PC-9 (cell line): ENCODE results near the gene PSMB7. TPM values are rescaled to one million over a fixed set of nuclear protein-coding genes. Genes with fewer than 3 reads are reported as not detected.

Experiments used
- BruUV-seq: library from RNA; stranded (reverse); fragments of 400-500 nt; replicated peaks from 2 replicates; lab custom pipeline; 2021; lab: Mats Ljungman, UMichigan
- CTCF ChIA-PET: fragments of 300-600 bp; sonication (Branson Sonifier 250); formaldehyde crosslinking; loops from one replicate; lab custom pipeline; 2022; ENCODE audit warnings: antibody characterized with exemption; lab: Charles Lee
- POLR2A ChIA-PET: fragments of 300-600 bp; sonication (Branson Sonifier 250); formaldehyde crosslinking; loops from one replicate; lab custom pipeline; 2022; ENCODE audit warnings: antibody characterized with exemption; ENCODE audit not compliant: unreplicated experiment; lab: Charles Lee
- DNase-seq, 2 experiments: peaks; one replicate each; pipeline versions ENCODE4 v3.0.0 to v3.0.0-alpha.2; 2015 to 2022; ENCODE audit warnings: mixed read lengths in 1 of 2
- H2AFZ ChIP-seq: fragments of 200-600 bp; sonication (generic); 2 replicates; pipeline ENCODE4 v1.8.1; 2017; ENCODE audit warnings: antibody characterized with exemption
- H3F3A ChIP-seq: fragments of 200-600 bp; sonication (generic); 2 replicates; pipeline ENCODE4 v1.8.1; 2017; ENCODE audit warnings: antibody characterized with exemption, mild to moderate bottlenecking, low read depth; ENCODE audit not compliant: insufficient read depth
- H3K27ac ChIP-seq: fragments of 200-600 bp; sonication (generic); 2 replicates; pipeline ENCODE4 v1.6.1; 2016; ENCODE audit warnings: mixed run types
- H3K27me3 ChIP-seq: fragments of 200-600 bp; sonication (generic); 2 replicates; pipeline ENCODE4 v1.6.1; 2016; ENCODE audit warnings: low read depth, mixed run types; ENCODE audit not compliant: insufficient read depth
- H3K36me3 ChIP-seq: fragments of 200-600 bp; sonication (generic); 2 replicates; pipeline ENCODE4 v1.6.1; 2016; ENCODE audit warnings: low read depth, mixed run types
- H3K4me1 ChIP-seq: fragments of 200-600 bp; sonication (generic); replicated peaks from 2 replicates; pipeline ENCODE4 v1.6.1; 2016; ENCODE audit warnings: mixed run types; ENCODE audit not compliant: insufficient read depth
- H3K4me2 ChIP-seq: fragments of 200-600 bp; sonication (generic); 2 replicates; pipeline ENCODE4 v1.6.1; 2017; ENCODE audit warnings: mixed run types
- H3K4me3 ChIP-seq: fragments of 200-600 bp; sonication (generic); 2 replicates; pipeline ENCODE4 v1.6.1; 2016; ENCODE audit warnings: mixed run types
- H3K79me2 ChIP-seq: fragments of 200-600 bp; sonication (generic); 2 replicates; pipeline ENCODE4 v1.6.1; 2017; ENCODE audit warnings: low read depth, mixed run types
- H3K9me2 ChIP-seq: fragments of 200-600 bp; sonication (generic); 2 replicates; pipeline ENCODE4 v1.8.1; 2017; ENCODE audit warnings: mild to moderate bottlenecking; ENCODE audit not compliant: insufficient read depth
- H3K9me3 ChIP-seq: fragments of 200-600 bp; sonication (generic); 2 replicates; pipeline ENCODE4 v1.8.1; 2016; ENCODE audit warnings: low read depth; ENCODE audit not compliant: insufficient read depth
- H4K20me1 ChIP-seq: fragments of 200-600 bp; sonication (generic); 2 replicates; pipeline ENCODE4 v1.8.1; 2017; ENCODE audit not compliant: insufficient read depth
- EZH2 ChIP-seq: fragments of 200-600 bp; sonication (generic); IDR thresholded peaks from 2 replicates; pipeline ENCODE4 v1.8.0; 2017; ENCODE audit warnings: antibody characterized with exemption, low read depth
- intact Hi-C: fragments of 100-400 bp; cut with micrococcal nuclease; formaldehyde crosslinking; loops from one replicate; pipeline ENCODE4 v1.10.0; 2022; ENCODE audit not compliant: unreplicated experiment
- total RNA-seq: library from RNA; stranded (reverse); gene quantifications from 2 replicates; pipeline ENCODE4 v1.2.3, GENCODE V29; 2021
- TF ChIP-seq, protein P1 (sequence below): fragments of 200-600 bp; sonication (generic); conservative IDR thresholded peaks from 2 replicates; pipeline ENCODE4 v1.6.1; 2017; ENCODE audit warnings: mixed run types, antibody characterized with exemption, mild to moderate bottlenecking, moderate library complexity

The PSMB7 gene
- total RNA-seq, 1 experiment from 2014 or later = 359 TPM

DNA sequence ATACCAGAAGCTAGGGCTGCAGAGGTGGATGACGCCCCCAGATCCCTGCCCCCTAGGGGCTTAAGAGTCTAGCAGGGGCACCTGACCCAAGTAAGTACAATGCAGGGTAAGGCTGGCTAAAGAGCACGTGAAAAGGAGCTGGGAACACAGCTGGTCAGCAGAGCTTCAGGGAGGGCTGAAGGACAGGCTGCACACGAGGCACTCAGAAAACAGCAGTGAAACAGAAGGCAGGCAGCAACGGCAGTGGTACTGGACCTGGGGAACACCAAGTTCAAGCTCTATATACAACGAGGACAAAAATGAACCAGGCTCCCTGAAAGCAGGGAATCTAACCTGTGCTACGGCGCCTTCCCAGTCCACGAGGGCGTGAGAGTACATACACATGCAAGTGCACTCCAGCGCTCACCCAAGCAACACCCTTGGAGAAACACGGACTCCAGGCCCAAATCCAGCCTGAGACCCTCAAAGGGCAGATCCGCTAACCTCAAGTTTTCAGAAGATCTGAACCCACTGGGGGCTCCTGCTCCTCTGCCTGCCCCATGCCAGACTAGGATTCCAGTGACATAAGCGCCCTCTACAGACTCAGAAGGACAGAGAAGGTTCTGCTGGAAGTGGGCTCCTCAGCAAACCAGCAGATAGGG is 57.4 kb downstream of the PSMB7 start:
- no peak for TF ChIP-seq EZH2
- TF ChIP-seq, protein P1, sequence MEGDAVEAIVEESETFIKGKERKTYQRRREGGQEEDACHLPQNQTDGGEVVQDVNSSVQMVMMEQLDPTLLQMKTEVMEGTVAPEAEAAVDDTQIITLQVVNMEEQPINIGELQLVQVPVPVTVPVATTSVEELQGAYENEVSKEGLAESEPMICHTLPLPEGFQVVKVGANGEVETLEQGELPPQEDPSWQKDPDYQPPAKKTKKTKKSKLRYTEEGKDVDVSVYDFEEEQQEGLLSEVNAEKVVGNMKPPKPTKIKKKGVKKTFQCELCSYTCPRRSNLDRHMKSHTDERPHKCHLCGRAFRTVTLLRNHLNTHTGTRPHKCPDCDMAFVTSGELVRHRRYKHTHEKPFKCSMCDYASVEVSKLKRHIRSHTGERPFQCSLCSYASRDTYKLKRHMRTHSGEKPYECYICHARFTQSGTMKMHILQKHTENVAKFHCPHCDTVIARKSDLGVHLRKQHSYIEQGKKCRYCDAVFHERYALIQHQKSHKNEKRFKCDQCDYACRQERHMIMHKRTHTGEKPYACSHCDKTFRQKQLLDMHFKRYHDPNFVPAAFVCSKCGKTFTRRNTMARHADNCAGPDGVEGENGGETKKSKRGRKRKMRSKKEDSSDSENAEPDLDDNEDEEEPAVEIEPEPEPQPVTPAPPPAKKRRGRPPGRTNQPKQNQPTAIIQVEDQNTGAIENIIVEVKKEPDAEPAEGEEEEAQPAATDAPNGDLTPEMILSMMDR = no peak
- peaks cover 64% of the 10 kb centered on the region for H3K79me2 ChIP-seq
- no peaks in the 10 kb centered on the region for H3K27me3 ChIP-seq

DNA sequence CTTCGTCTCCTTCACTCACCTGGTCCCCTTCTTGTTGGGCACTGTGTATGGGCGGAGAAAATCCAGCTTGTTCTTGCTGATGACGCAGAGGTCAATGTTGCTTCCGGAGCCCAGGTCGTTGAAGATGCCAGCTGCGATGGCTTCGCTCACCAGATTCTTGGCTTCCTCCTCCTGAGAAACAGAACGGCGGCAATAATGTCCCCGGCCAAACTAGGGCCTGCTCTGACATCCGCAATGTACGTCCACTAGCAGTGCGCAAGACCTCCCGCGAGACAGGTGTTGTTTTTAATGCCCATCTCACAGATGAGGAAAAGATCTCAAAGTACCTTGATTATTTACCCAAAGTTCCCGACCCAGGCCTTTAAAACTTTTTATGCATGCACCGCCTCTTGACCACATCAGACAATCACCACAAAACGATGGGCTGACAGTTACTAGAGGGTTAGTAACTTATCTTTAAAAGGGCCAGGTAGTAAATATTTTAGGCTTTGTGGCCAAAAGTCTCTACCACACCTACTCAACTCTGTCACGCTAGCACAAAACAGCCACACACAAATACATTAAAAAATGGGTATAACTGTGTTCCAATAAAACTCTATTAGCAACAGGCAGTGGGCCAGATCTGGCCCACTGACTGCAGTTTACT is 58.4 kb downstream of the PSMB7 start:
- Histone ChIP-seq H3K4me2 (no peak overlapping the region), H4K20me1 (peaks cover 74% of the 10 kb centered on the region)

More for the DNA sequence above, 57.4 kb downstream of the PSMB7 start:
- H2AFZ ChIP-seq = no peak overlapping the region
- no peak for DNase-seq
- CTCF ChIA-PET = no interaction called here
- no peak overlapping the region for H3K4me3 ChIP-seq
- H3K4me2 ChIP-seq = no peak overlapping the region
- POLR2A ChIA-PET = interaction anchor here (0.6 kb wide), 1 partner anchor 15 kb away, joined by 3 read pairs; no protein-coding TSS in a partner anchor
- H3K36me3 ChIP-seq = peaks cover 6% of the 10 kb centered on the region; the same call in 1 of the 2 replicates
- intact Hi-C loops = no loop called here
- no peak overlapping the region for H3K27ac ChIP-seq
- peaks cover 14% of the 10 kb centered on the region; the same call in 1 of the 2 replicates for H3F3A ChIP-seq
- peaks cover 81% of the 10 kb centered on the region for H4K20me1 ChIP-seq
- BruUV-seq = no TSS peak
- H3K9me3 ChIP-seq = no peaks in the 10 kb centered on the region
- no peaks in the 10 kb centered on the region for H3K4me1 ChIP-seq
- H3K9me2 ChIP-seq = no peaks in the 10 kb centered on the region

More for the DNA sequence above, 58.4 kb downstream of the PSMB7 start:
- Histone ChIP-seq H3K4me3 (no peak overlapping the region), H2AFZ (no peak overlapping the region), H3K9me3 (no peaks in the 10 kb centered on the region), H3K9me2 (no peaks in the 10 kb centered on the region), H3K4me1 (no peaks in the 10 kb centered on the region), H3K79me2 (peaks cover 56% of the 10 kb centered on the region), H3K27me3 (no peaks in the 10 kb centered on the region), H3K36me3 (peaks cover 6% of the 10 kb centered on the region; the same call in 1 of the 2 replicates), H3F3A (peaks cover 20% of the 10 kb centered on the region; the same call in 1 of the 2 replicates), H3K27ac (no peak overlapping the region)
- ChIA-PET CTCF (no interaction called here), POLR2A (interaction anchor here (0.6 kb wide), 1 partner anchor 14 kb away, joined by 3 read pairs; no protein-coding TSS in a partner anchor)
- TF ChIP-seq EZH2 = no peak
- TF ChIP-seq, protein P1 = no peak
- no peak for DNase-seq
- no TSS peak for BruUV-seq
- intact Hi-C loops = no loop called here
